ENCODE results near the gene MAPRE2. TPM values are rescaled to one million over a fixed set of nuclear protein-coding genes. Genes with fewer than 3 reads are reported as not detected.

The MAPRE2 gene
- total and polyA plus RNA-seq, 8 donors: 37.4 to 56.3 (median 50.0) TPM

DNA sequence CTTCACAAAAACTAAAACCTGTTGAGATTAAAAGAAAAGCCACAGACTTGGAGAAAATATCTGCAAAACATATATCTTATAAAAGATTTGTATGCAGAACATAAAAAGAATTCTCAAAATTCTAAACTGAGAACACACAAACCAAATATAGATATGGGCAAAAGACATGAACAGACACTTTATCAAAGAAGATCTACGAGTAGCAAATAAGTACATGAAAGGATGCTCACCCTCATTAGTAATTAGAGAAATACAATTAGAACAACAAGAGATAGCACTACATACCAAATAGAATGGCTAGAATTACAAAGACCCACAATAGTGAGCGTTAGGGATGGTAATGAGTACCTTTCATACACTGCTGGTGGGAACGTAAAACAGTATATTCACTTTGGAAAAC lies 135.7 kb downstream of the MAPRE2 start:
- Histone ChIP-seq H3K4me3 (no peak overlapping the region), H3K27me3 (no peaks in the 10 kb centered on the region), H3K4me1 (peaks cover 5 to 6% of the 10 kb centered on the region in 2 donors), H3K27ac (no peak overlapping the region), H3K36me3 (no peaks in the 10 kb centered on the region), H3K9me3 (no peaks in the 10 kb centered on the region)
- TF ChIP-seq, protein P1, sequence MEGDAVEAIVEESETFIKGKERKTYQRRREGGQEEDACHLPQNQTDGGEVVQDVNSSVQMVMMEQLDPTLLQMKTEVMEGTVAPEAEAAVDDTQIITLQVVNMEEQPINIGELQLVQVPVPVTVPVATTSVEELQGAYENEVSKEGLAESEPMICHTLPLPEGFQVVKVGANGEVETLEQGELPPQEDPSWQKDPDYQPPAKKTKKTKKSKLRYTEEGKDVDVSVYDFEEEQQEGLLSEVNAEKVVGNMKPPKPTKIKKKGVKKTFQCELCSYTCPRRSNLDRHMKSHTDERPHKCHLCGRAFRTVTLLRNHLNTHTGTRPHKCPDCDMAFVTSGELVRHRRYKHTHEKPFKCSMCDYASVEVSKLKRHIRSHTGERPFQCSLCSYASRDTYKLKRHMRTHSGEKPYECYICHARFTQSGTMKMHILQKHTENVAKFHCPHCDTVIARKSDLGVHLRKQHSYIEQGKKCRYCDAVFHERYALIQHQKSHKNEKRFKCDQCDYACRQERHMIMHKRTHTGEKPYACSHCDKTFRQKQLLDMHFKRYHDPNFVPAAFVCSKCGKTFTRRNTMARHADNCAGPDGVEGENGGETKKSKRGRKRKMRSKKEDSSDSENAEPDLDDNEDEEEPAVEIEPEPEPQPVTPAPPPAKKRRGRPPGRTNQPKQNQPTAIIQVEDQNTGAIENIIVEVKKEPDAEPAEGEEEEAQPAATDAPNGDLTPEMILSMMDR (IDR thresholded peaks at IDR 0.05): no peak
- intact Hi-C loops (cut with DNase I): no loop called here
- no peak for DNase-seq
- no peak for ATAC-seq

GRCh38 chr18:35178260-35178659 lies 137.0 kb downstream of the MAPRE2 start:
- ATAC-seq: peak; percentile 38
- no peaks in the 10 kb centered on the region for H3K9me3 ChIP-seq

DNA sequence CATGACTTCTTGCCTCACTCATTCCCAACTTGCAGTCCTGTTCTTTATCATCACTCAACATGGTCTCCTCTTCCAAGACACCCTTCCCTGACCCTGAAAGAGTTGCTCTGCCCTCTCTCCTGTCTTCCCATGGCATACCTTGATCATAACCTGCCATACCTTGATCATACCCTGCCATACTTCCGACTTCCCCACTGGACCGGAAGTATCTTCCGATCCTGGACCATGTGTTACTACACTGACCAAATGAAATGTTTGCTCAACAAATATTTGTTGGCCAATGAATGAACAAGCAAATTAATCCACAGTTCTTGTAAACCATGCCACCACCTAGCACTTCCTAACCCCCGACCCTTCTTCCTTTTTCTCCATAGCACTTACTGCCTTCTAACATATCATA lies 138.7 kb downstream of the MAPRE2 start:
- H3K27ac ChIP-seq: no peak overlapping the region
- no peaks in the 10 kb centered on the region for H3K27me3 ChIP-seq
- no peaks in the 10 kb centered on the region for H3K36me3 ChIP-seq
- no peaks in the 10 kb centered on the region for H3K9me3 ChIP-seq
- no peaks in the 10 kb centered on the region for H3K4me1 ChIP-seq
- no peak overlapping the region for H3K4me3 ChIP-seq
- TF ChIP-seq, protein P1 (IDR thresholded peaks at IDR 0.05): no peak
- intact Hi-C loops (cut with DNase I): no loop called here
- no peak for DNase-seq
- no peak for ATAC-seq

More at GRCh38 chr18:35178260-35178659, 137.0 kb downstream of the MAPRE2 start:
- no peaks in the 10 kb centered on the region for H3K36me3 ChIP-seq
- intact Hi-C loops (cut with DNase I): no loop called here
- H3K4me3 ChIP-seq: no peak overlapping the region
- DNase-seq: no peak
- TF ChIP-seq, protein P1 (IDR thresholded peaks at IDR 0.05): no peak
- no peak overlapping the region for H3K27ac ChIP-seq
- no peaks in the 10 kb centered on the region for H3K27me3 ChIP-seq
- peaks cover 0 to 3% of the 10 kb centered on the region in 2 donors for H3K4me1 ChIP-seq

DNA sequence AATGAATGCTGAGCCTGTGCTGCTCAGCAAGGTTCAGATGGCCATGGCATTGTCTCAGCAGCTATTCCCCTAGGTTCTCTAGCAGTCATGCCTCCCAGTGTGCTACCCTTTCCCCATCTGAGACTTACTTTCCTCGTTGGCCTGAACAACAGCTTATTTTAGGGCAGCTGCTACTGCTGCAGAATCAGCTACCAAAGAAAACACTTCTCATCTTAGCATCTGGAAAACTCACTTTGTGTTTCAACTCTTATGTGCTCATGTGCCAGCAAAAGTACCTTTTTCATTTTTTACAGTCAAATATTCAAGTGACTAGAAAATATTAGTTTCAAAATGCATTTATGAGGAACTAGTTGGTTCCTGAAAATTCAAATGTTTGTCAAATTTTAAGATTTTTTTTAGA lies 139.2 kb downstream of the MAPRE2 start:
- Histone ChIP-seq H3K36me3 (no peaks in the 10 kb centered on the region), H3K4me1 (no peaks in the 10 kb centered on the region), H3K4me3 (no peak overlapping the region), H3K27me3 (no peaks in the 10 kb centered on the region), H3K9me3 (no peaks in the 10 kb centered on the region), H3K27ac (no peak overlapping the region)
- intact Hi-C loops (cut with DNase I): no loop called here
- DNase-seq (no peak), ATAC-seq (no peak)
- TF ChIP-seq, protein P1 (IDR thresholded peaks at IDR 0.05): no peak

GRCh38 chr18:35182151-35182550 lies 140.9 kb downstream of the MAPRE2 start:
- intact Hi-C loops (cut with DNase I): no loop called here
- no peak overlapping the region for H3K27ac ChIP-seq
- DNase-seq (no peak), ATAC-seq (no peak)
- H3K9me3 ChIP-seq: no peaks in the 10 kb centered on the region
- TF ChIP-seq, protein P1 (IDR thresholded peaks at IDR 0.05): no peak
- no peak overlapping the region for H3K4me3 ChIP-seq
- no peaks in the 10 kb centered on the region for H3K36me3 ChIP-seq
- H3K4me1 ChIP-seq: no peaks in the 10 kb centered on the region
- no peaks in the 10 kb centered on the region for H3K27me3 ChIP-seq
